Medulla oblongata (tissue), 1 donor: ENCODE data around the gene SOX21.

Experiments used
- DNase-seq: peaks from one replicate; pipeline ENCODE4 v3.0.0-alpha.2; 2015; ENCODE audit errors: extremely low spot score

The SOX21 gene

DNA sequence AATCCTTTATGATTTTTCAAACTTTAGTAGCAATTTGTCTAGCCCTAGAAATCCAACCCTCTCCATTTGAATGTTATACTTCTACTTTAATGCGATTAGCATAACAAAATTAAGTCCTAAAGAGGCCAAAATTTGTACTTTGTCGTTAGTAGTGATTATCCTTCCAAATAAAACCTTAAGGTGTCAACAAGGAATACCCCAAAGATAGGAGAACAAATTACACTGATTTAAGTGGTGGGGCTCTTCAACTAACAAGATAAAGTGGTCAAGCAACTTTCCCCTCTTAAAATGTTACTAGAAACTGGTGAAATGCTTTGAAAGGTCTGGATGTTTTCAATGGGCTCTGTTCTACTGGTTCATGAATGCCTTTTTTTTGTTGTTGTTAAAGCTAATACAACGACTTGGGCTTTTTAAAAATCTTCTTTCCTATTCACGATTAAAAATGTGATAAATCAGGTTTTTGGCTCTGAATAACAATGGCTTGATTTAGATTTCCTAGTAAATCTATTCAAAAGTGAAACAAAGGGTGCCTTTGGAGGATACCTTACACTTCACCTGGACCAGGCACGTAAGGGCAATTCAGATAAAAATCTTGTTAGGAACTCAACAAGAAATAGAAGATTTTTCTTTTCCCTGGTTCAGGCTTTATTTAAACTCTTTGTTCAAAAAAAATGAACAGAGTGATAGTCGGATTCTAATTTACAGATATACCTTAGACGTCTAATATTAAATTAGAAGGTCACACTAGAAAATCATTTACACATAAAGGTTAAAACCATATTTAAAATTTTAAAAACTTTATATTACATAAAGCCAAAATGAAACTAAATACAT, 3.1 kb downstream of the SOX21 start:
- DNase-seq, result peak; percentile 34

DNA sequence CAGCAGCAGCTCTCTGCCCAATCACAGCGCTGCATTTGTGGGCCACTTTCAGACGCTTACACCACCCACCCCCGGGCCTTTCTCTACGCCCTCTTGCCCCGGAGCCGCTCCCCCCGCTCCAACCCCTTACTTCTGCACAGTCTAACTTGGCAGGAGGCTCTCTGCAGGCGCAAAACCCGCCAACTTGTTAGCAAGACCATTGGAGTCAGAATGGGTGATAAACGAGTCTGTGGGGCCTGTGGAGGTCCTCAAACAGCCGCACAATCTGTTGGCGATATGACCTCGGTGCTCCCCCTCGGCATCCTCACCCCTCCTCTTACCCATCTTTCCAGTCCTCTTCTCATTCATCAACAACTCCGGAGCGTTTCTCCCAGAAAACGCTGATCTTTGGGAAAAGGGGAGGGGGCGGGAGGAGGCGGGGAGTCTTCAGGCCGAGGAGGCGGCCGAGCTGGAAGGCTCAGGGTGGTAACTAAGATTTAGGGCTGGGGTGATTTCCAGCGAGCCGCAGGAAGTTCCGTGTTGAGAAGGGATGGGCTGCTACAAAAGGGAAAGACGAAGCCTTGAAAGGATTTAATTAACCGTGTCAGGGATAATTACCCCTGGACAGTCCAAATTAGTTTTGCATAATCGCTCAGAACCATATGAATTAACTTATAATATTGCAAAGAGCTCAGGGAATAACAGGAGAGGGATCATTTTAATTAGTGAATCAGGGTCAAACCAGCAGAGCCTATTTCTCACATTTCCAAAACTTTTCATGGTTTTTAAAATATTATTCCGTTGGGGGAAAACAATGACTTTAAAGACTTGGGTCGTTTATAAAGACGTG, 4.1 kb downstream of the SOX21 start:
- peak; percentile 64 for DNase-seq

- peak; percentile 59 for DNase-seq
These were observed 4.8 kb downstream of the SOX21 start for GRCh38 chr13:94707400-94708021.

- peak; percentile 90 for DNase-seq
These were observed 5.4 kb downstream of the SOX21 start for GRCh38 chr13:94706843-94707399.

DNA sequence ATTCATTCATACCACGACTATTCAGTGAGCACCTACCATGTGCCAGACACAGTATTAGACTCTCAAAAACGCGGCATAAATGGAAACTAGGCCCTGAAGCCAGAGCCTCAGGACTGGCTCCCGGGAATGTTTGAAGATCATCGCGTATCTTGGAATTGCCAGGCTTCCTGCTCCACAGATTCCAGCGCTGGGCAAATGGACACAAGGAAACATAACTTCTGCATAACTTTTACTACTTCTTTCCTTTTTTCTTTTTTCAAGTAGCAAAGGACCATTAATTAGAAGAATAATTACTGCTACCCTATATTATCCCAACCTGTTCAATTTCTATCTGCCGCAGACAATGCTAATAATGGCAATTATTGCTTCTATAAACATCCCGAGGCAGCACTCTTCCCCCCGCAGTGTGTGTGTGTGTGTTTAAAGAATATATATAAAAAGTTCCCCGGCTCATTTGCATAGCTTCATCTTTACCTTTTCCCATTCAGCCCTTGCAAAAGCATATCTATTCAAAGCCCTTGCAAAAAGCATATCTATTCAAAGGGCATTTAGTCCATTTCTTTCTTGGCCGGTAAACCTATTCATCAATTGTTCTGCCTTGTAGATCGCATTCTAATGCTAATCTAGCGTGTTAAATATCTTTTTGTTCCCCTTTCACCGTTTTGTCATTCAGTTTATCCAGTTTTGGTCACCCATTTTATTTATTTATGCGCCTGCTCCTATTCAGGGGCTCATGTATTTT, 6.1 kb downstream of the SOX21 start:
- DNase-seq, result no peak

DNA sequence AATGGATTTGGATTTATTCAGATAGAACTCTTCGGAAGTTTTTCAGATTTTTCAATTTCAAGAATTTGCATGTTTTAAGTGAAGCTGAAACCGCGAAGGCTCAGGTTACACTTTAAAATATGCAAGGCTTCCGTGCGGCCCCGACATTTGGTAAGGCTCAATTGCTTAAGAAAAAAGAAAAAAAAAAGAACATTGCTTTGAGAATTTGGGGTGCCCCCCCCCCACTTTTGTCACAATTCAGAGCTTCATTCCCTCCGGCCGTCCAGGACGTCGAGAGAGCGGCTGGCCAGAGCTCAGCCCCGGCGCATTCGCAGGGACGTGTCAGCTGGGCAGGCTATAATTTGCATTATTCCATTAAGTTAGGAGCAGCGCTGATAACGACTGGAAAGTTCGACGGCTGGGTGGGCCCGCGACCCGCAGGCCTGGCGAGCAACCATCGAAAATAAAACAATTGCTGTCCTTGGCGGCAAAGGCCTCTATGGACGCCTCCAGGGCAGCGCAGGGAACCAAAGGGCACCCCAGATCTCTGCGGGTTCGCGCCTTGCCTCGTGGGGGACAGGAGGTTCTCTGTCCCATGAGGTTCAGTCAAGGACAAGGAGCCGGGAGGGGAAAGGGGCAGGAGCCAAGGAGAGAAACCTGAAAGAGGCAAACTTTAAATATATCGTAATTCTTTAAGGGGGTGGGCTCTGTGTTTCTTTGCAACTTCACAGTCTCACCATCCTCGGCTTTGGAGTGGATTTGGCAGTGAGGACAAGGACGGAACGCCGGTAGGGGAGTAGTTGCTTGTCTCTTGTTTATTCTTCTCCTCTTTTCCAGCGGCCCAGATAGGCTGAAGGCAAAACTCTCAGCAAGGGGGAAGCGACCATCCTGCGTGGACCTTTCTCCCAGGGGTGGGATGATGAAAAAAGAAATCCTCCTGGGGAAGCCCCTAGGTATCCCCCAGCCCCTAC, 7.0 kb downstream of the SOX21 start:
- DNase-seq, result no peak

DNA sequence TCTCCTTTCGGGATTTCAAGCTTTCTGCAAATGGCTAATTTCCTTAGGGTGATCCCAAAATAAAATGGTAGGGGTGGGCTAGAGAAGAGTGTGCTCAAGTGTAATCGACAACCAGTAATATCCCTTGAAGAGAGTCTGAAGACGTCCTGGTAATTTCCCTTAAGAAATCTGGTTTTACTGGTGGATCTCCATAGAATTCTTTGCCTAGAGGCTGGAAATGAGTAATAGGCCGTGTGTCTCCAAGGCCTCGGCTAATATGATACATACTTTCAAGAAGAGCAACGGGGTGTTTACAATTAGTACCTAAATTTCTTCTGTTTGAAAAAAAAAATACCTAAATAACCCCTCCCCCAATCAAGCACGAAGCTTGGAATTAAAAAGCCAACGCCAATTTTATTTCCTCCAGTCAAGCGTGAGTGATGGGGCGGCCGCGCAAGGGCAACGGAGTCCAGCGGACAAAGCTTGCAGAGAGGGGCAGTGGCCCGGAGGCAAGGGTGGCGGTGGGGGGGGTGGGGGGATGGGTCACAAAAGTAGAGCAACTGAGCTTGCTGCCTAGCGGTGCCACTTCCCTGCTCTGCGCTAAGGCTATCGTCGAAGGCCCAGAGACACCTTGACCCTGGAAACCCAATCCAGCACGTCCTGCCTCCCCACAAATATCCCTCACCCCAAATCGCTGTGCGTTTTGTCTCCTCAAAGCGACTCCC, 7.8 kb downstream of the SOX21 start:
- no peak for DNase-seq

GRCh38 chr13:94703721-94704314, 8.5 kb downstream of the SOX21 start:
- no peak for DNase-seq

DNA sequence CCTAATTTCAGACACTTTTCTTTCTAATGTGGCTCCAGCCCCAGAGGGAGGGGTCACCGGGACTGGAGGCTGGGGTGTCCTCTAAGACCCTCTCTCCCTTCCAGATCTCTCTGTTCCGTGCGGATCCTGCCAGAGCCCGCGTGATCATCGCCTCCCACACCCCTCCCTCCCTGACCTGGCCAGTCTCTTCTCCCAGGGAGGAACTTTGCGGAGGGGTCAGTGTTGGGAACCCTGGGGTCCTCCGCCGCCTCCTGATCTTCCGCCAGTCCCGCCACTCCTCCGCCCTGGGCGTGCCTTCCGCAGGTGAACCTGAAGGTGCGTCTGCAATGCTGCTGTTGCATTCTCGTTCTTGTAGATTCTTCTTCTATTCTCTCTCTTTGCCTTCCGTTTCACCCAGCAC, 9.1 kb downstream of the SOX21 start:
- DNase-seq, result no peak

DNA sequence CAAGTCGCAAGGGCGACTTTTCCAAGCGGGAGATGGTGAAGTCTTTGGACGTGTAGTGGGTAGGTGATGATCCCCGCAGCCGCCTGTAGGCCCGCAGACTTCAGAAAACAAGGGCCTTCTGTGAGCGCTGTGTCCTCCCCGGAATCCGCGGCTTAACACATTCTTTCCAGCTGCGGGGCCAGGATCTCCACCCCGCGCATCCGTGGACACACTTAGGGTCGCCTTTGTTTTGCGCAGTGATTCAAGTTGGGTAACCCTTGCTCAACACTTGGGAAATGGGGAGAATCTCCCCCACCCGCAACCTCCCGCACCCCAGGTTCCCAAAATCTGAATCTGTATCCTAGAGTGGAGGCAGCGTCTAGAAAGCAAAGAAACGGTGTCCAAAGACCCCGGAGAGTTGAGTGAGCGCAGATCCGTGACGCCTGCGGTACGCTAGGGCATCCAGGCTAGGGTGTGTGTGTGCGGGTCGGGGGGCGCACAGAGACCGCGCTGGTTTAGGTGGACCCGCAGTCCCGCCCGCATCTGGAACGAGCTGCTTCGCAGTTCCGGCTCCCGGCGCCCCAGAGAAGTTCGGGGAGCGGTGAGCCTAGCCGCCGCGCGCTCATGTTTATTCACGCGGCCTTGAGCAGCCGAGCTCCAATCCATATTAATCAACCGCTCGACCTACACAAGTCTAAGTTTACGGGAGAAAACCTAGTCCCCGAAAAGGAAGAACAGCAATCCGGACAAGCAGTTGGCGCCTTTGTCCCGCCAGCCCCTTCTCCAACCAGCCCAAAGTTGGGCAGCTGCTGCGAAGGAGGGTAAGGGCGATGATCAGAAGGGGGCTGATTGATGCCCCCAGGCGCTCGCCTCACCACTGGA, 9.9 kb downstream of the SOX21 start:
- DNase-seq, result no peak

DNA sequence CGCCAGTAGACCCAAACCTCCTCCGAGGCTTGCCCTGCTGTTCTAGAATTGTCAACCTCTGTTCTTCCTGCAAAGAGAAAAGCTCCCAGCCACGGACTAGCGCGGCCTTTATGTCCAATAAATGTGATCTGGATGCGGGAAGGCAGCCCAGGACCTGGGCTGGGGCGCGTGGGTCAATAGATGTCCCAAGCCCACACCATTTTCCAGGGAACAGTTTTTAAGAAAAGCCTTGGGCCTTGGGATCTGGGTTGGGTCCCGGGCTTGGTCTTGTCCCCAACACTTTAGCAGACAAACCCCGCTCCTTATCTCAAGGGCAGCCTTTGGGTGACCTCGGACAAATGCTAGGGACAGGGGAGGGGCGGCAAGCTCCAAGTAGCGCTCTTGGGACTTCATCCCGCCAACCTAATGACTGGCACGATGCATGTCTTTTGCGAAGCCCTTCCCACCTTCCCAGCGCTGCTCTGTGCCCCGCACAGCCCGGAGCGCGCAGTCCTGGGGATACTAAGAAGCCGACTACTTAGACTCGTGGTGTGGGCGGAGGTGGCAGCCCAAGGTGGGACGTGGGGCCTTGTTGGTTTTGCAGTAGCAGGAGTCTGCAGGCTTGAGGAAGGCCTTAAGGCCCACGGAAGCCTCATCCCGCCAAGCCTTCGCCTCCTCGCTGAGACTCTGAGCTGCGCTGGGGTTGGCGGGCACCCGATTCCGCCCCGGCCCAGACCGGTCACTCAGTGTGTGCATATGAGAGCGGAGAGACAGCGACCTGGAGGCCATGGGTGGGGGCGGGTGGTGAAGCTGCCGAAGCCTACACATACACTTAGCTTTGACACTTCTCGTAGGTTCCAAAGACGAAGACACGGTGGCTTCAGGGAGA, 10.8 kb downstream of the SOX21 start:
- no peak for DNase-seq

- DNase-seq, result no peak
These were observed 11.8 kb downstream of the SOX21 start for GRCh38 chr13:94700536-94700935.

DNA sequence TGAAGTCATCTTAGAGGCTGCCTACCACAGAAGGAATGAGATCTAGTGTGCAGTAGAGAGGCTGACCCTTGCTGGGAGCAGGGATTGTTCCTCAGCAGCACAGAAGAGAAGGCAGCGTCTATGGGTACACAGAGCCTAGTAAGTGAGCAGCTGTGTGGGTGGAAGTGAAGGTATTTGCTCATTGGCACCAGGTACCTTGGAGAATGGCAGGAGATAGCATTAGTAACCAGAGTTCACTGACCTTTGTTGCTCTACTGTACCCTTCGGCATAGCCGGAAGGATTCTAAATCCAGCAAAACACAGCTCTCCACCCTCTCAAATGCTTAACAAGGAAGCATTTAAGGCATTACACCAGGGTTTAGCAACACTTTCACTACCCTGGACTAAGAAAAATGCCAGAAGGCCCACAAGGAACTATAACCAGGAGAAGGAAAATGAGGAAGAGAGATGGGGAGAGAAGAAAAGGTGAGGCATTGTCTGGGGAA, 12.3 kb downstream of the SOX21 start:
- no peak for DNase-seq

DNA sequence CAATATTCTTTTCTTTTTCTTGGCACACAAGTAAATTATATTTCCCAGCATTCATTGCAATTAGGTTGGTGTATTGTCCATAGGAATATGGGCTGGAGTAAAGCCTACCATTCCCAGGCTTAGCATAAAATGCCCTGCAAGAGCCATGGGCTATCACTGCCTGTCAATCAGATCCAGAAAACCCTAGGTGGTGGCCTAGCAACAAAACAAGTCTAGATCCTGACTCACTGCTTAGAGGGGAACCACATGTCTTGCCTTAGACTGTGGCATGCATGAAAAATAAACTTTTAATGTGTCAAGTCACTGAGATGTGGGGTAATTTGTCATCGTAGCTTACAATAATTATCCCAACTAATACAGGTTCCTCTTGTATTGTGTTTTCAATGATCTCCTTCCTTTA, 16.2 kb downstream of the SOX21 start:
- no peak for DNase-seq

- DNase-seq, result no peak
These were observed 20.3 kb downstream of the SOX21 start for GRCh38 chr13:94692030-94692429.

DNA sequence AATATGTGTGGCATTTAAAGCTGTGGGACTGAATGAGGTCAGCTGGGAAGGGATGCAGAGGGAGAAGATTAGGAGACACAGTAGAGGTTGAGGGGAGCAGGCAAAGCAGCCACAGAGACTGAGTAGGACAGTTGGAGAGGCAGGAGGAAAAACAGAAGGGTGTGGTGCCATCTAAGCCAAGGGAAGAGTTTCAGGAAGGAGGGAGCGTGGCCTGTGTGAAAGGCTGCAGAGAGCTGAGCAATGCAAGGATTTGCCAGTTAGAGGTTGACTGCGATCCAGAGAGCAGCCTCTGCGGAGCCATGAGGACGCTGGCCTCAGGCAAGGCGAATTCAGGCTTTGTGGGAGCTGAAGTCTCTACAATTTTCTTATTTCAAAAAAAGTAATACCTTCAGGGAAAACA, 28.9 kb downstream of the SOX21 start:
- DNase-seq, result no peak

- no peak for DNase-seq
These were observed 30.1 kb downstream of the SOX21 start for GRCh38 chr13:94682229-94682628.
